Esophagus squamous epithelium (tissue), 5 donors: ENCODE measurements around the gene JARID2. TPM values are rescaled to one million over a fixed set of nuclear protein-coding genes. Genes with fewer than 3 reads are reported as not detected.

Experiments
- DNase-seq: peaks from one replicate; lab custom pipeline; 2025; lab: John Stamatoyannopoulos, UW
- H3K27ac ChIP-seq, 4 donors: fragments of 200-600 bp; sonication (generic); one replicate each; pipeline ENCODE4 v1.5.1; 2016 to 2019; ENCODE audit warnings: mild to moderate bottlenecking in 1 of 4
- H3K27me3 ChIP-seq, 4 donors: fragments of 200-600 bp; sonication (generic); 1 replicate in 3 of 4; 2 replicates in 1 of 4; pipeline versions ENCODE4 v1.5.1 to v1.6.0; 2017 to 2021; ENCODE audit warnings: antibody characterized with exemption in 1 of 4
- H3K36me3 ChIP-seq, 3 donors: fragments of 200-600 bp; sonication (generic); one replicate each; pipeline ENCODE4 v1.5.1; 2016 to 2019
- H3K4me1 ChIP-seq, 3 donors: fragments of 200-600 bp; sonication (generic); one replicate each; pipeline ENCODE4 v1.5.1; 2017 to 2019
- H3K4me3 ChIP-seq, 4 donors: fragments of 200-600 bp; sonication (generic); 1 replicate in 3 of 4; 2 replicates in 1 of 4; pipeline ENCODE4 v1.5.1; 2016 to 2019; ENCODE audit warnings: mild to moderate bottlenecking in 2 of 4, moderate library complexity in 1 of 4
- H3K9me3 ChIP-seq, 3 donors: fragments of 200-600 bp; sonication (generic); one replicate each; pipeline ENCODE4 v1.5.1; 2016 to 2019
- POLR2A ChIP-seq, 4 donors: fragments of 450-650 bp; IDR thresholded peaks; one replicate each; pipeline ENCODE4 v1.6.1; 2017; ENCODE audit warnings: antibody characterized with exemption in 4 of 4, mild to moderate bottlenecking in 4 of 4, moderate library complexity in 3 of 4
- WGBS, 2 donors: methylation state at CpG; one replicate each; pipeline ENCODE4 v1.1.5; 2018; 5-methylcytosine and 5-hydroxymethylcytosine counted together
- intact Hi-C: fragments of 100-400 bp; cut with DNase I; formaldehyde crosslinking; loops from one replicate; pipeline ENCODE4 v1.15.0; 2022
- total RNA-seq, 4 donors: library from RNA; depleted of rRNA; stranded (reverse); fragments of >200 nt; gene quantifications; one replicate each; pipeline ENCODE4 v1.1.0, GENCODE V29; 2016
- TF ChIP-seq, protein P1 (sequence below), 6 experiments: fragments of 450-650 bp in 4 of 6; fragments of 200-600 bp in 2 of 6; sonication (generic) in 2 of 6; IDR thresholded peaks; one replicate each; pipeline ENCODE4 v1.5.1; 2016 to 2019; ENCODE audit warnings: antibody characterized with exemption in 6 of 6, mild to moderate bottlenecking in 4 of 6, moderate library complexity in 4 of 6
- donor health status: DM: yes; HTN: yes; CAD: no.

Gene JARID2
- total RNA-seq, 4 donors from 2014 or later, result 13.3 to 19.6 (median 16.3) TPM

DNA sequence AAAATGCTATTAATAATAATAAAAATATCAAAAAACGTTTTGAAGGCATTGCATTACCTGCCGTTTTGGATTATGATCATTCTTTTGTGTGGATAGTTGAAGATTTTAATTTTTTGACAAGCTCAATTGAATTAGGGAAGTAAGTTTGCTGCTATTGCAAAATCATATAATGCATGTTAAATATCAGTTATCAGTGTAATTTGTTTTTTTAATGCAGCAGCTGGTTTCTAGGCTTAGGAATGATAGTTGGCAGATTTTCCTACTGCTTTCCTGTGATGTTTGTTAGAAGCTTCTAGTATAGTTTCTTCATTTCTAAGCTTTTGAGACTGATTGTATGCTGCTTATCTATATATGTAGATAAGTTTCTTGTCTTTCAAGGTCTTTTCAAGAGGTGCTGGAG lies 99.0 kb downstream of the JARID2 start:
- 55 to 69% methylated on average over 2 of the region's 2 CpGs for WGBS, 2 donors
- no peaks in the 10 kb centered on the region for H3K9me3 ChIP-seq
- H3K27me3 ChIP-seq, result no peaks in the 10 kb centered on the region
- peaks cover 6 to 36% (median 12%) of the 10 kb centered on the region in 3 donors for H3K4me1 ChIP-seq
- no peak for DNase-seq
- no peak overlapping the region for H3K27ac ChIP-seq
- TF ChIP-seq POLR2A (IDR thresholded peaks at IDR 0.05), result no peak
- TF ChIP-seq, protein P1, sequence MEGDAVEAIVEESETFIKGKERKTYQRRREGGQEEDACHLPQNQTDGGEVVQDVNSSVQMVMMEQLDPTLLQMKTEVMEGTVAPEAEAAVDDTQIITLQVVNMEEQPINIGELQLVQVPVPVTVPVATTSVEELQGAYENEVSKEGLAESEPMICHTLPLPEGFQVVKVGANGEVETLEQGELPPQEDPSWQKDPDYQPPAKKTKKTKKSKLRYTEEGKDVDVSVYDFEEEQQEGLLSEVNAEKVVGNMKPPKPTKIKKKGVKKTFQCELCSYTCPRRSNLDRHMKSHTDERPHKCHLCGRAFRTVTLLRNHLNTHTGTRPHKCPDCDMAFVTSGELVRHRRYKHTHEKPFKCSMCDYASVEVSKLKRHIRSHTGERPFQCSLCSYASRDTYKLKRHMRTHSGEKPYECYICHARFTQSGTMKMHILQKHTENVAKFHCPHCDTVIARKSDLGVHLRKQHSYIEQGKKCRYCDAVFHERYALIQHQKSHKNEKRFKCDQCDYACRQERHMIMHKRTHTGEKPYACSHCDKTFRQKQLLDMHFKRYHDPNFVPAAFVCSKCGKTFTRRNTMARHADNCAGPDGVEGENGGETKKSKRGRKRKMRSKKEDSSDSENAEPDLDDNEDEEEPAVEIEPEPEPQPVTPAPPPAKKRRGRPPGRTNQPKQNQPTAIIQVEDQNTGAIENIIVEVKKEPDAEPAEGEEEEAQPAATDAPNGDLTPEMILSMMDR (IDR thresholded peaks at IDR 0.05), result no peak
- intact Hi-C loops, result no loop called here
- no peak overlapping the region for H3K4me3 ChIP-seq
- no peaks in the 10 kb centered on the region for H3K36me3 ChIP-seq

DNA sequence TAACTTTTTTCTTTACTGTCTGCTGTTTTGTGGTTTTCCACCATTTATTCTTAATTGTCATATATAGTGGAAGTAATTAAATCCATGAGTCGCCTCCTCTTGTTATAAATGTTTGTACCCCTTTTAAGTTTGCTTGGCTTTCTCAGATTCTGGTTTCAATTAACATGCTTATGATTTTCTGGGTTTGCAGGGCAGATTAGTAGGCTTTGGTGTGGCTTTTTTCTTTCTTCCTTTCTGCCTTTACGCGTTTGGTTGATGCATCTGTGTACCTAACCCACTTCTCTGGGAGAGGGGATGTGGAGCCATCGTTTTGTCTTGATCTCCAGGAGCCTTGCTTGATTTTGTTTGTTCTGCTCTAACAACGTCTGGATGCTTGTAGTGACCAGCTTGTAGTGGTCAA lies 100.4 kb downstream of the JARID2 start:
- intact Hi-C loops, result no loop called here
- WGBS, 2 donors, result 71 to 73% methylated on average over 5 of the region's 5 CpGs
- DNase-seq, result no peak
- Histone ChIP-seq H3K27ac (no peak overlapping the region), H3K9me3 (no peaks in the 10 kb centered on the region), H3K27me3 (no peaks in the 10 kb centered on the region), H3K4me3 (no peak overlapping the region), H3K4me1 (peaks cover 2 to 26% (median 3%) of the 10 kb centered on the region in 3 donors), H3K36me3 (no peaks in the 10 kb centered on the region)
- TF ChIP-seq POLR2A (IDR thresholded peaks at IDR 0.05), result no peak
- TF ChIP-seq, protein P1 (IDR thresholded peaks at IDR 0.05), result no peak

GRCh38 chr6:15348528-15348927 lies 102.7 kb downstream of the JARID2 start:
- Histone ChIP-seq H3K27me3 (no peaks in the 10 kb centered on the region), H3K4me3 (no peak overlapping the region), H3K36me3 (no peaks in the 10 kb centered on the region), H3K27ac (no peak overlapping the region), H3K9me3 (no peaks in the 10 kb centered on the region), H3K4me1 (peaks cover 15 to 35% (median 16%) of the 10 kb centered on the region in 3 donors)
- intact Hi-C loops, result no loop called here
- no peak for TF ChIP-seq POLR2A (IDR thresholded peaks at IDR 0.05)
- TF ChIP-seq, protein P1 (IDR thresholded peaks at IDR 0.05), result no peak
- 87 to 97% methylated on average over 4 of the region's 4 CpGs for WGBS, 2 donors
- DNase-seq, result no peak

DNA sequence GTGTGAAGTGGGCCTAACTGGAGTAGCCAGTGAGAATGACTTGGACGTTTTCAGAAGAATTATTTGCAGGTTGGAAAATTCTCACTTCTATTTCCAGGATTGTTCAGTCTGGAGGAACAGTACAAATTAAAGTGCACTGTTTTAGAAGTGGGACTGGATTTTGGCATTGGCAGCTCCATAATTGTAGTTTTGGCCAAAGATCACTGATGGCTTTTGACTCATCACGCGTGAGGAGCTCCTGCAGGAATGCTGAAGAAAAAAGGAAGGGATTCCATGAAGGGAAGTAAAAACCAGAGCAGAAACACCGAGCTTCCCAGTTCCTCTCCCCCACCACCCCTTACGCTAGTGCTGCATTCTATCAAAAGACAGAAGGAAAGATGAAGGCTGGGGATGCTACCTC lies 103.5 kb downstream of the JARID2 start:
- peaks cover 19 to 42% (median 22%) of the 10 kb centered on the region in 3 donors for H3K4me1 ChIP-seq
- H3K9me3 ChIP-seq, result no peaks in the 10 kb centered on the region
- no peaks in the 10 kb centered on the region for H3K27me3 ChIP-seq
- no peak overlapping the region for H3K27ac ChIP-seq
- DNase-seq, result no peak
- no peak overlapping the region for H3K4me3 ChIP-seq
- intact Hi-C loops, result no loop called here
- TF ChIP-seq, protein P1 (IDR thresholded peaks at IDR 0.05), result no peak
- TF ChIP-seq POLR2A (IDR thresholded peaks at IDR 0.05), result no peak
- H3K36me3 ChIP-seq, result no peaks in the 10 kb centered on the region
- 73 to 86% methylated on average over 5 of the region's 5 CpGs for WGBS, 2 donors

GRCh38 chr6:15350386-15351083 lies 104.7 kb downstream of the JARID2 start:
- intact Hi-C loops, result no loop called here
- Histone ChIP-seq H3K27me3 (no peaks in the 10 kb centered on the region), H3K36me3 (no peaks in the 10 kb centered on the region), H3K4me3 (no peak overlapping the region), H3K9me3 (no peaks in the 10 kb centered on the region), H3K27ac (no peak overlapping the region), H3K4me1 (peaks cover 19 to 45% (median 22%) of the 10 kb centered on the region in 3 donors)
- WGBS, 2 donors, result 65 to 72% methylated on average over 6 of the region's 6 CpGs
- TF ChIP-seq, protein P1 (IDR thresholded peaks at IDR 0.05), result no peak
- TF ChIP-seq POLR2A (IDR thresholded peaks at IDR 0.05), result no peak
- no peak for DNase-seq
